Effector CD8-positive, alpha-beta T cell (primary cell): ENCODE results near the gene PPOX.

Experiments
- DNase-seq: peaks from one replicate; lab custom pipeline; 2025; lab: John Stamatoyannopoulos, UW

The PPOX gene

DNA sequence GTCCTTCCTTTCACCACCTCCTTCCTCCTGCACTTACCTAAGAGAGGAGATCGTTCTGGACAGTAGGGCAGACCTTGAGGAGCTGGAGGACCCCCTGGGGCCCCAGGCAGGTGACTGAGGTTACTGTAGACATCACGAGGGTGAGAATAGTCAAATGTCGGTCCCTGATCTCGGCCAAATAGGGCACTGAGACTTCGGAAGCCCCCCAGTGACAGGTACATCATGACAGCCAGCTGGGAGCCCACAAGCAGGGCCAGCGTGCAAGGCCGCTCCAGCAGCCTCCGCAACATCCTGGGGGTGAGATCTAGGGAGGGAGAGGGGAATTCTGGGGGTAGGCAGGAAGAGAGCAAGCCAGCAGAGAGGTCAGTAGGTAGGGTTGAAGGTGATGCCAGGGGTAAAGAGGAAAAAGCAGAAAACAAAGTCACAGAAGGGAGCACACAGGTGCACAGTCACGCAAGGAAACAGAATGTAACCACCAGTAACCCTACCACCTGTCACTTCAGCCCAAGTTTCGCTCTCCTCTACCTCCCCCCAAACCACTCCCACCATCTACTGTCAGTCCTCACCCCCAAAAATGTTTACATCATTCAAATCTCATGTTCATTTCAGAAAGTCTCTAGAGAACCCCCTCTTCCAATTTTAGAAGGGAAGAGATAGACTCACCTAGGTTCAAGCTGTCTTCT is 9.7 kb downstream of the PPOX start:
- no peak for DNase-seq

GRCh38 chr1:161176468-161177111 is 10.4 kb downstream of the PPOX start:
- no peak for DNase-seq

DNA sequence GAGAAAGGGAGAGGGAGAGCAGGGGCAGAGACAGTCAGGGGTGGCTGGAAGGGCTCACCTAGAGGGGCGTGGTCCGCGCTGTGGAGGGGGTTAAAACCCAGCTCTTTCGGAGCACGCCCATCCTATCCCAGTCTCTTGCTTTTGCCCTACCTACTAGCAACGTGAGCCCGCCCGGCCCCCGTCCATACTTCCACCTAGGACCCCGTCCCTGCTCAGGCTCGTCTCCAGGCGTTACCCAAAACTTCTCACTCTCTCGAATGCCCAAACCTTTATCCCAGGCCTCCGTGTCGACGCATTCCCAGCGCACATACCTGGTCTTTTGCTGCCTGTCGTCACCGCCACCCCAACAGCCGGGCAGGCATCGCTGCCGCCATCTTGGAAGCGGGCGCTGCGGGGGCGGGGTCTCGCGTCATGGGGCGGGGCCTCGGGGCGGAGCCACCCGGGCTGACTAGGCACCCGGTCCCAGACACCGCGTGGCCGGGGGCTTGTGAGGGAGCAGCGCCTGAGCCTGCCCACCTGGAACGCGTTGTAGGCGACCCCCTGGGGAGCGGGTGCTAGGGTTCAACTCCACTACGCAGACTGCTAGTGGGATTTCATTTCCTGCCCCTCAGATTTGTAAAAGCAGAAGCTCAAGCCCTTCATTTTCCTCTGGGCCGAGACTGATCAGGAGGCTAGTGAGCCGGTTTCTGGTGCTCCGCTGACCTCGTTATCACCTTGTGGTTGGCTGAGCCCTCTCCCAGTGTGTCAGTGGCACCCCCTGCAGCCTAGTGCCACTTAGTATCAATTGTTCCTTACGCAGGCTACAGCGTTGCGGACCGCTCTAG is 11.1 kb downstream of the PPOX start, which contains the start of gene B4GALT3:
Gene B4GALT3 (minus strand): TSS at position 396 of the 824 bp plus-strand sequence. CDS start 1,447 bp downstream, outside the sequence.
- DNase-seq: peak; percentile 89

DNA sequence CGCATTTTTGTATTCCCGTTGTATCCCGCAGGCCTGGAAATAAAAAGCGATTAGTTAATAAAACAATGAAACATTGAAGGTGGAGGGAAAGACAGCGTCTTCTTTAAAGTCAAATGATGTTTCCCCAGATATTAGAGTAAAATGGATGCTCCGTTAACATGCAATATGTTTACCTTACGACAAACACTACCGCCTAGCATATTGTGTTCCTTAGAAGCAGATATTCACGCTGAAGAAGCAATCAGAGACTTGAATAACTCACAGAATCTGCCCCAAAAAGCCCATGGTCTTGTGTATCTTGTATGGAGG is 11.7 kb downstream of the PPOX start:
- DNase-seq: no peak

DNA sequence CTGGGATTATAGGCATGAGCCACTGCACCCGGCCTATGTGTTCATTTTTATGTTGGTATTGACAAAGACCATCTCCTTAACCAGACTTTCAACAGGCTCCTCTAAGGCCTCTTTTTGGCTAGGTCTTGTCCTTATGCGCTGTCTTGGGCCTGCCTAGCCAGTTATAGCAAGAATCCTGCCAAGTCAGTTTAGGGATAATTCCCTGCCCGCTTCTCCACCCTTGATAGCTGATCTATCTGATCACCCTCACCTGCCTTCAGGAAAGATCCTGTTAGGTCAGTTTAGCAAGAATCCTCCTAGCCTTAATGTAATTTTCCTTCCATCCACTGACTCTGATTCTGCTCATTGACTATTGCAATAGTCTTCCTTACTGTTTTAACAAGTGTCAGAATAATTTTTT is 13.5 kb downstream of the PPOX start:
- no peak for DNase-seq

DNA sequence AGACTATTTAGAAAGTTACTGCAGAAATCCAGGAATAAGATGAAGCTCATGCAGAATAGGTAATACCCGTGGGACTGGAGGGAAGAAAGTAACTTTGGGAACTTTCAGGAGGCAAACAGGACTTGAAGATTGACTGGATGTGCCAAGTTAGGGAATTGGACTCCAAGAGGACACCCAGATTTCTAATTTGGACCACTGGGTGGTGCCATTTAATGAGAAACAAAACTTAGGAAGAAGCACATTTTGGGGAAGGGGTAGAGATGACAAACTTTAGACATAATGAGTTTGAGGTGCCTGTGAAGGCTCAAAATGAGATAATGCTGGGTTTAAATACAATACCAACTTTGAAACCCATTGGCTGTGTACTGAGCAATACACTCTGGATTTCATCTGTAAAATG is 14.4 kb downstream of the PPOX start:
- no peak for DNase-seq

DNA sequence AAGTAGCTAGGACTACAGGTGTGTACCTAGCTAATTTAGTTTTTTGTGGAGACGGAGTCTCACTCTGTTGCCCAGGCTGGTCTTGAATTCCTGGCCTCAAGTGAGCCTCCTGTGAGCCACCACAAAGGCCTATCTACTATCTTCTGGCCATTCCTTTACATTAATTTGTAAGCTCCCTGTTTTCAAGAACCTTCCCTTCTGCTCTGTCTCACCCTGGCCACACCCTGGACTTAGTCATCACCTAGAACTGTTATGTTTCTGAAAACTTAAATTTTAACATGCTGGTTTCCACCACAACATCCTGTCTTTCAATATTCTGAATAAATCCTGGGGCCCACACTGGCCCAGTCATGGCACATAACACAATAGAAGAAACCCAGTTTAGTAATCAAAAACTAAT is 16.0 kb downstream of the PPOX start:
- no peak for DNase-seq

GRCh38 chr1:161185282-161185682 is 19.1 kb downstream of the PPOX start:
- DNase-seq: peak; percentile 61

GRCh38 chr1:161185732-161186311 is 19.6 kb downstream of the PPOX start:
- no peak for DNase-seq

GRCh38 chr1:161187311-161187710 is 21.1 kb downstream of the PPOX start:
- DNase-seq: no peak

- DNase-seq: no peak
These were observed 22.2 kb downstream of the PPOX start for GRCh38 chr1:161188381-161188780.

DNA sequence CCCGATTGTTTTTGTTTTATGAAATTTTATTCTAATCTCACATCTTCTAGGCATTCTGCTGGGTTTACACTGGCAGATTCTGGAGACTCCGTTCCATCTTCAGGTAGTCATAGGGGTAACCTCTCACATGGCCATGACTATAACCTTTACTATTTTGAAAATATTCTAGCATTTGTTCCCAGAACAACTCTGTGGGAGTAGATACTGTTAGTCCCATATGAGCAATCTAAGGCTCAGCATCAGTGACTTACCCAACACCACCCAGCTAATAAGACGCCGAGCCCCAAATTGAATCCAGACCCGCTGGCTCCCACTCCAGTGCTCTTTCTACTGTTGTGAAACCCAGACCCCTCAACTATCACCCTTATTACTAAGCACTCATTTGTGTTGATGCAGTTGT is 22.8 kb downstream of the PPOX start:
- DNase-seq: no peak

- DNase-seq: no peak
These were observed 24.8 kb downstream of the PPOX start for GRCh38 chr1:161190962-161191521.

- DNase-seq: no peak
These were observed 25.7 kb downstream of the PPOX start for GRCh38 chr1:161191971-161192370.

GRCh38 chr1:161192476-161193465 is 26.5 kb downstream of the PPOX start:
- DNase-seq: peak; percentile 37

- no peak for DNase-seq
These were observed 27.5 kb downstream of the PPOX start for GRCh38 chr1:161193561-161194235.

DNA sequence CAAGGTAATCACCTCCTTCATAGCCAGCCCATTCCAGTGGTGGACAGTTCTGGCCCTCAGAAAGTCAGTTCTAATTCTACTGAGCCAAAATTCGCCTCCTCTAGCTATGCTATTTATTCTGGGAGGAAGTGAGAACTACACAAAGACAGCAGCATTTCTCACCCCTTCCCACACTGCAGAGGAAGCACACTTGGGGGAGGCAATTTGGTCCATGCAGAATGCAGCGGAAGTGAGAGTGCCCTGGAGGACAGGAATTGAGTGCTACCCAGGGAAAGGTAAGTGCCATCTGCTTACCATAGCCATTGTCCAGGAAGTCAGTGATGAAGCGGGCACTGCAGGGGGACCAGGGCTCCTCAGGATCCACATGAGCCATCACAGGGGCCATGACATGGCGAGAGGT is 28.9 kb downstream of the PPOX start:
- DNase-seq: no peak

GRCh38 chr1:161196111-161196510 is 29.9 kb downstream of the PPOX start:
- DNase-seq: no peak

DNA sequence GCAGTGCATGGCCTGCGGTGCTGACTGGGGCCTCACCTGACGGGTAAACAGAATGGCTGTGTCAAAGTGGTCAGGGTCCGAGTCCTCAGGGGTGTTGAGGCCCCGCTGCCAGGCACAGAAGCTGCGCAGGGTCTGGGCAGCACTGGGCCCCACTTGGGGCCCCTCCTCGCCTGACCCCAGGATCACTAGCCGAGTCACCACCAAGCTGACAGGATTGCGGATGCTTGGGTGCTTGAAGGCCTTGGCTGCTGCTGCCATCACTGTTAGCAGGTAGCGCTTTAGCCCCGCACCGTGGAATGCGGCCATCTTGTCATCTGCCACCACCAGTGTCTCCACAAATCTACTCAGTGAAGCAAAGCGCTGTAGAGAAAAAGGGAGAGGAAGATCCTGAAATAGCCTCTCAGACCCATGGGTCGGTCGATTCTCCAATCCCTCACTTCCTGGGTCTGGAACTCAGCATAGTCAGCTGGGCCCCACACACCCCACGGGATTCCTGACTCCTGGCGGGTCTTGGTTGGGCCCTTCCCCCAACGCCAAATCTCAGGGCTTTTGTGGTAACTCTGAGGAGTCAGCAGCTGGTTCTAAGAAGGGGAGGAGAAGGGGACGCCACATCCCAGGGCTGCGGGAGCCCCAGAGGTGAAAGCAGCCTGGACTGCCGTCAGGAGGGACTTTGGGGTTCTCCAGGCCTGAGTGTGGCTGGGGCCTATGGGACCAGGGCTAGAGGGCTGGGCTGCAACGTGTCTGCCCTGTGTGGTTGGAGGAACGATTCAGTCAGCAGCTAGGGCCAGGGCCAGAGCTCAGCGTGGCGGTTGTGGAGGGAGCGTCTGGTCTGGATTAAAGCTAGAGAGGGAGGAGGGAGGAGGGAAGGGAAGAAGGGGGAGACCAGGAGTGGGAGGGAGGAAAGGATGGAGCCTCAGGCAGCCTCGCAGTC is 30.6 kb downstream of the PPOX start:
- no peak for DNase-seq
